Effector memory CD4-positive, alpha-beta T cell (primary cell): ENCODE measurements around the gene APRT.

Source experiments
- DNase-seq, 3 donors: peaks; one replicate each; pipeline ENCODE4 v3.0.0-alpha.2; 2020
- H3K27ac ChIP-seq: 2 replicates; pipeline ENCODE4 v1.7.0; 2013; ENCODE audit warnings: mild to moderate bottlenecking, low read length, moderate library complexity; ENCODE audit not compliant: insufficient read depth, poor library complexity, severe bottlenecking
- H3K27me3 ChIP-seq: replicated peaks from 2 replicates; pipeline ENCODE4 v1.7.0; 2013; ENCODE audit warnings: mild to moderate bottlenecking, low read length; ENCODE audit not compliant: insufficient read depth, control insufficient read depth, poor library complexity, severe bottlenecking
- H3K36me3 ChIP-seq: 2 replicates; pipeline ENCODE4 v1.7.0; 2013; ENCODE audit warnings: mild to moderate bottlenecking, low read length, moderate library complexity; ENCODE audit not compliant: control insufficient read depth, insufficient read depth
- H3K4me1 ChIP-seq: 2 replicates; pipeline ENCODE4 v1.7.0; 2013; ENCODE audit warnings: low read length, mild to moderate bottlenecking; ENCODE audit not compliant: control insufficient read depth, insufficient read depth, poor library complexity, severe bottlenecking
- H3K4me3 ChIP-seq: 2 replicates; pipeline ENCODE4 v1.7.0; 2013; ENCODE audit warnings: low read length, low read depth, mild to moderate bottlenecking; ENCODE audit not compliant: insufficient read depth, poor library complexity, severe bottlenecking
- H3K9me3 ChIP-seq: 2 replicates; pipeline ENCODE4 v1.7.0; 2013; ENCODE audit warnings: mild to moderate bottlenecking, low read length, moderate library complexity; ENCODE audit not compliant: control insufficient read depth

The APRT gene

DNA sequence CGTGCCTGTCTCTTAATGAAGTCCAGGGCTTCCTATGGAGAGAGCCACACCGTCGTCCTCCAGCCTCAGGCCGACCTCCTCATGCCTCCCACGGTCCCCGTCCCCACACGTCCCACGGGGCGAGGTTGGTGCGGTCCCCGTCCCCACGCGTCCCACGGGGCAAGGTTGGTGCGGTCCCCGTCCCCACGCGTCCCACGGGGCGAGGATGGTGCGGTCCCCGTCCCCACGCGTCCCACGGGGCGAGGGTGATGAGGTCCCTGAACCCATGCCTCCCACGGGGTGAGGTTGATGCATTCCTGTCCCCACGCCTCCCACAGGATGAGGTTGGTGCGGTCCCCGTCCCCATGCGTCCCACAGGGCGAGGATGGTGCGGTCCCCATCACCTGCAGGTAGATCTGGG is 24.1 kb upstream of the APRT start:
- H3K9me3 ChIP-seq = no peaks in the 10 kb centered on the region
- no peak overlapping the region for H3K27ac ChIP-seq
- H3K36me3 ChIP-seq = peaks cover 19% of the 10 kb centered on the region

DNA sequence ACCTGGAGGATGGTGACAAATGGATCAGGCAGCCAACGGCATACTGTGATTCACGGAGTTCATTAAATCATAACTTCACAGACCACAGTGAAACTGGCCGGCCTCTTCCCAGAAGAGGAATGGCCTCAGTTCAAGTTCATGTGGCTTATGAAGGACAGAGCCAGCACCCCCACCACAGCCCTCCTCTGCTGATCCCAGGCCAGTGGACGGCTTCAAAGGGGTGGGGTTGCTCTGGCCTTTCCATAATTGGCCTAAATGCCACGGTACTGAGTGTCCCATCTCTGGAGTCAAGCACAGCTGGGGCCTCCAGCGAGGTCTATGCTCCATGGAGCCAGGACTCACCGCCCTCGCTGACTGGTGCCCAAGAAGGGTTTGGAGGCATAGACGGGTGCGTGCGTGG is 23.7 kb upstream of the APRT start:
- H3K9me3 ChIP-seq = no peaks in the 10 kb centered on the region
- H3K36me3 ChIP-seq = peaks cover 15% of the 10 kb centered on the region
- no peak overlapping the region for H3K4me3 ChIP-seq
- no peak overlapping the region for H3K27ac ChIP-seq
- no peak for DNase-seq
- H3K4me1 ChIP-seq = no peaks in the 10 kb centered on the region
- H3K27me3 ChIP-seq = no peaks in the 10 kb centered on the region

More for the DNA sequence above, 24.1 kb upstream of the APRT start:
- H3K4me1 ChIP-seq = no peaks in the 10 kb centered on the region
- no peak for DNase-seq
- no peaks in the 10 kb centered on the region for H3K27me3 ChIP-seq
- no peak overlapping the region for H3K4me3 ChIP-seq

- Histone ChIP-seq H3K27ac (no peak overlapping the region), H3K4me3 (no peak overlapping the region), H3K4me1 (no peaks in the 10 kb centered on the region), H3K36me3 (peaks cover 7% of the 10 kb centered on the region), H3K27me3 (no peaks in the 10 kb centered on the region), H3K9me3 (no peaks in the 10 kb centered on the region)
- DNase-seq = no peak
Observed at GRCh38 chr16:88834670-88835069, 22.9 kb upstream of the APRT start.

GRCh38 chr16:88833086-88833485 is 21.4 kb upstream of the APRT start:
- Histone ChIP-seq H3K27me3 (no peaks in the 10 kb centered on the region), H3K4me3 (no peak overlapping the region), H3K36me3 (no peaks in the 10 kb centered on the region), H3K9me3 (no peaks in the 10 kb centered on the region), H3K4me1 (no peaks in the 10 kb centered on the region), H3K27ac (no peak overlapping the region)
- DNase-seq = no peak

- Histone ChIP-seq H3K27ac (no peak overlapping the region), H3K36me3 (no peaks in the 10 kb centered on the region), H3K9me3 (no peaks in the 10 kb centered on the region), H3K27me3 (no peaks in the 10 kb centered on the region), H3K4me1 (no peaks in the 10 kb centered on the region), H3K4me3 (no peak overlapping the region)
- DNase-seq = no peak
Observed at GRCh38 chr16:88831838-88832237, 20.1 kb upstream of the APRT start.

DNA sequence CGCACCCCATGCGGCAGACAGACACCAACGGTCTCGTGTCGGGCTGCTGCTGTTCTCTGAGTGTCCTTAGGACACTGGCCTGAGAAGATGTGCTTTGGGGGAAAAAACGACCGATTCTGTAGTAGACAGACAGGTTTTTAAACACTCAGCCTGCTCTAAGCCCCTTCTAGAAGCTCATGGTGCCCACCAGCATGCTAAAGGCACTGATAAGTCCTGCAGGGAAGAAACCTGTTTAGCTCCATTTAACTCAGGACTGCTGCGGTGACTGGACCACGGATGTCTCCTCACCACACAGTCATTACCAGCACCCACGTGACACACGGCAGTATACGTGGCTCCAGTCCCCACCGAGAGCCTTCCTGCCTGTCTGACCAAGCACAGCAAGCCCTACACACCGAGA is 19.1 kb upstream of the APRT start:
- Histone ChIP-seq H3K27ac (no peak overlapping the region), H3K4me3 (no peak overlapping the region), H3K4me1 (no peaks in the 10 kb centered on the region), H3K36me3 (peaks cover 3% of the 10 kb centered on the region), H3K27me3 (no peaks in the 10 kb centered on the region), H3K9me3 (no peaks in the 10 kb centered on the region)
- no peak for DNase-seq

- H3K9me3 ChIP-seq = no peaks in the 10 kb centered on the region
- peaks cover 3% of the 10 kb centered on the region for H3K36me3 ChIP-seq
- no peak overlapping the region for H3K27ac ChIP-seq
- H3K4me1 ChIP-seq = no peaks in the 10 kb centered on the region
- no peak overlapping the region for H3K4me3 ChIP-seq
- no peaks in the 10 kb centered on the region for H3K27me3 ChIP-seq
- DNase-seq = no peak
Observed at GRCh38 chr16:88830258-88830657, 18.5 kb upstream of the APRT start.

DNA sequence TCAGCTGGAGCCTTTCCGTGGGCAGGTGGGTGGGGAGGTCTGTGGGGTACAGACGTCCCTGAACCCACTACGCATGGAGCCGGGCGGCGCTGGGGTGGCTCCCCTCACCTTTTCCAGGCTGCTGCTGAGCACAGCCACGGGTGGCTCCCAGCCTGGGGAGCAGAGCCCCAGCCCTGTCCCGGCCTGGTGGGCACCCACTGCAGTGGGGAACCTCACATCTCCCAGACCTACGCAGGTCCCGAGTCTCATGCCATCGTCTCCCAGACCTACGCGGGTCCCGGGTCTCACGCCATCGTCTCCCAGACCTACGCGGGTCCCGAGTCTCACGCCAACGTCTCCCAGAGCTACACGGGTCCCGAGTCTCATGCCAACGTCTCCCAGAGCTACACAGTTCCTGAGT is 17.0 kb upstream of the APRT start:
- H3K4me3 ChIP-seq = no peak overlapping the region
- H3K27me3 ChIP-seq = no peaks in the 10 kb centered on the region
- H3K9me3 ChIP-seq = no peaks in the 10 kb centered on the region
- H3K4me1 ChIP-seq = no peaks in the 10 kb centered on the region
- H3K27ac ChIP-seq = no peak overlapping the region
- H3K36me3 ChIP-seq = peaks cover 3% of the 10 kb centered on the region
- DNase-seq = no peak

- Histone ChIP-seq H3K4me3 (no peak overlapping the region), H3K9me3 (no peaks in the 10 kb centered on the region), H3K27me3 (no peaks in the 10 kb centered on the region), H3K27ac (no peak overlapping the region), H3K4me1 (no peaks in the 10 kb centered on the region), H3K36me3 (peaks cover 4% of the 10 kb centered on the region)
- no peak for DNase-seq
Observed at GRCh38 chr16:88827727-88828126, 16.0 kb upstream of the APRT start.

GRCh38 chr16:88826070-88826840 is 14.5 kb upstream of the APRT start:
- Histone ChIP-seq H3K27me3 (no peaks in the 10 kb centered on the region), H3K4me3 (no peak overlapping the region), H3K27ac (no peak overlapping the region), H3K36me3 (peaks cover 9% of the 10 kb centered on the region), H3K4me1 (no peaks in the 10 kb centered on the region), H3K9me3 (no peaks in the 10 kb centered on the region)
- no peak for DNase-seq
